ENCODE data around the gene HDAC4. TPM values are rescaled to one million over a fixed set of nuclear protein-coding genes. Genes with fewer than 3 reads are reported as not detected.
A peak's percentile ranks its signal among the peaks of the same experiment; 100 is the strongest.

The HDAC4 gene
- total RNA-seq, 1 experiment from 2014 or later = 21.8 TPM

- Mint-ChIP-seq H3K27ac (ENCODE audit: low read depth, unreplicated experiment) (no peak overlapping the region), H3K27me3 (ENCODE audit: insufficient read depth, unreplicated experiment) (no peaks in the 10 kb centered on the region), H3K9me3 (ENCODE audit: unreplicated experiment) (no peaks in the 10 kb centered on the region), H3K4me1 (ENCODE audit: insufficient read depth, unreplicated experiment) (peaks cover 43% of the 10 kb centered on the region), H3K4me3 (ENCODE audit: unreplicated experiment) (no peak overlapping the region), H3K36me3 (ENCODE audit: insufficient read depth, unreplicated experiment) (peaks cover 6% of the 10 kb centered on the region)
- intact Hi-C loops (cut with micrococcal nuclease) = no loop called here
- no TSS peak for BruUV-seq (replicated peaks)
- DNase-seq (ENCODE audit: unreplicated experiment) = no peak
- ChIA-PET CTCF (interaction anchor here (0.6 kb wide), 1 partner anchor 119 kb away, joined by 3 read pairs; no protein-coding TSS in a partner anchor), POLR2A (interaction anchor here (0.7 kb wide), 1 partner anchor 1308 kb away, joined by 3 read pairs; no protein-coding TSS in a partner anchor)
- TF ChIP-seq, protein P1, sequence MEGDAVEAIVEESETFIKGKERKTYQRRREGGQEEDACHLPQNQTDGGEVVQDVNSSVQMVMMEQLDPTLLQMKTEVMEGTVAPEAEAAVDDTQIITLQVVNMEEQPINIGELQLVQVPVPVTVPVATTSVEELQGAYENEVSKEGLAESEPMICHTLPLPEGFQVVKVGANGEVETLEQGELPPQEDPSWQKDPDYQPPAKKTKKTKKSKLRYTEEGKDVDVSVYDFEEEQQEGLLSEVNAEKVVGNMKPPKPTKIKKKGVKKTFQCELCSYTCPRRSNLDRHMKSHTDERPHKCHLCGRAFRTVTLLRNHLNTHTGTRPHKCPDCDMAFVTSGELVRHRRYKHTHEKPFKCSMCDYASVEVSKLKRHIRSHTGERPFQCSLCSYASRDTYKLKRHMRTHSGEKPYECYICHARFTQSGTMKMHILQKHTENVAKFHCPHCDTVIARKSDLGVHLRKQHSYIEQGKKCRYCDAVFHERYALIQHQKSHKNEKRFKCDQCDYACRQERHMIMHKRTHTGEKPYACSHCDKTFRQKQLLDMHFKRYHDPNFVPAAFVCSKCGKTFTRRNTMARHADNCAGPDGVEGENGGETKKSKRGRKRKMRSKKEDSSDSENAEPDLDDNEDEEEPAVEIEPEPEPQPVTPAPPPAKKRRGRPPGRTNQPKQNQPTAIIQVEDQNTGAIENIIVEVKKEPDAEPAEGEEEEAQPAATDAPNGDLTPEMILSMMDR (IDR thresholded peaks at IDR 0.05; ENCODE audit: unreplicated experiment) = no peak
These were observed 122.5 kb downstream of the HDAC4 start for GRCh38 chr2:239278361-239278760.

DNA sequence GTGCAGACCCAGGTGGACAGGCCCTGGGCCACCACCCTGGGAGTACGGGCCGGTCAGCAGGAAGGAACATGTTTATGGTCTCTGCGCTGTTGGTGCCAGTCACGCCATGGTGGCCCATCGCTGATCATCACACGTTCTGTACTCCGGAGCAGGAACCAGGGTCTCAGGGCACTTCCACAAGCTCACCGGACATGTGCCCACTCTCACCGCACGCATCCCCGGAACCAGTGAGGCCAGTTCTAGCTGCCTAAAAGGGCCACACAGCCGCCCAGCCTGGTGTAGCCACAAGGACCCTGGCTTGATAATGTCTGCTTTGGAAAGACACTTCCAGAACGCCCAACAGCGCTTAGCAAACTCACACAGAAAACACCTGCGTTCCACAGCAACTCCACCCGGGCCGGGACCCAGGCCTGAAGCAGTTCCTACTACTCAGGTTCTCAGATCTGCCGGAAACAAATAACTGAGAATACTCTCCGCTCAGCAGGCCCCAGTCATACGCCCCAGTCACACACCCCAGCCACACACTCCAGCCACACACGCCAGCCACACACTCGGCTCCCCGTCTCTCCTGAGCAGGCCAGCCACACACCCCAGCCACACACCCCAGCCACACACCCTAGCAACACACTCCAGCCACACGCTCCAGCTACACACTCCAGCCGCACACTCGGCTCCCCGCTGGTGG lies 123.3 kb downstream of the HDAC4 start:
- intact Hi-C loops (cut with micrococcal nuclease) = no loop called here
- Mint-ChIP-seq H3K4me1 (ENCODE audit: insufficient read depth, unreplicated experiment) (peaks cover 45% of the 10 kb centered on the region), H3K4me3 (ENCODE audit: unreplicated experiment) (no peak overlapping the region), H3K36me3 (ENCODE audit: insufficient read depth, unreplicated experiment) (peaks cover 6% of the 10 kb centered on the region), H3K27ac (ENCODE audit: low read depth, unreplicated experiment) (no peak overlapping the region), H3K9me3 (ENCODE audit: unreplicated experiment) (no peaks in the 10 kb centered on the region), H3K27me3 (ENCODE audit: insufficient read depth, unreplicated experiment) (no peaks in the 10 kb centered on the region)
- BruUV-seq (replicated peaks) = no TSS peak
- no peak for DNase-seq (ENCODE audit: unreplicated experiment)
- TF ChIP-seq, protein P1 (IDR thresholded peaks at IDR 0.05; ENCODE audit: unreplicated experiment) = no peak
- CTCF ChIA-PET = no interaction called here
- POLR2A ChIA-PET = no interaction called here

DNA sequence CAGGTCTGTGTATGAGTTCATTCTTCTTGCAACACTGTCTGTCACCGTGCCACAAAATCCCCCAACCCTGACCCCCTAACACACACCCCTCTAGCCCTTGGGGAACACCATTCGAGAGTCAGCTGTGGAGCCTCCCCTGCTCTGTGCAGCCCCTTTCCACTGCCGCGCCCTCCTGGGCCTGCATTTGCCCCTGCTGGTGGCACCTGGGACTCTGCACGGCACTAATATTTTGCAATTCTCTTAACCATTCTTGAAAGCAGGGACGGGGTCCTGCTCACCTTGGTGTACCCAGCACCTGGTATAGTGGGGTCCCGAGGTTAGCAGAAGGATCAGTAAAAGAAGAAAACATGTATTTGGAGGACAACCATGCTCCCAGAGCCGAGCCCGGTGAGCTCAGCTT lies 124.0 kb downstream of the HDAC4 start:
- DNase-seq (ENCODE audit: unreplicated experiment) = no peak
- H3K9me3 Mint-ChIP-seq (ENCODE audit: unreplicated experiment) = no peaks in the 10 kb centered on the region
- TF ChIP-seq, protein P1 (IDR thresholded peaks at IDR 0.05; ENCODE audit: unreplicated experiment) = no peak
- no peak overlapping the region for H3K4me3 Mint-ChIP-seq (ENCODE audit: unreplicated experiment)
- intact Hi-C loops (cut with micrococcal nuclease) = no loop called here
- BruUV-seq (replicated peaks) = no TSS peak
- peaks cover 6% of the 10 kb centered on the region for H3K36me3 Mint-ChIP-seq (ENCODE audit: insufficient read depth, unreplicated experiment)
- ChIA-PET CTCF (no interaction called here), POLR2A (no interaction called here)
- H3K4me1 Mint-ChIP-seq (ENCODE audit: insufficient read depth, unreplicated experiment) = peaks cover 45% of the 10 kb centered on the region
- no peaks in the 10 kb centered on the region for H3K27me3 Mint-ChIP-seq (ENCODE audit: insufficient read depth, unreplicated experiment)
- no peak overlapping the region for H3K27ac Mint-ChIP-seq (ENCODE audit: low read depth, unreplicated experiment)

DNA sequence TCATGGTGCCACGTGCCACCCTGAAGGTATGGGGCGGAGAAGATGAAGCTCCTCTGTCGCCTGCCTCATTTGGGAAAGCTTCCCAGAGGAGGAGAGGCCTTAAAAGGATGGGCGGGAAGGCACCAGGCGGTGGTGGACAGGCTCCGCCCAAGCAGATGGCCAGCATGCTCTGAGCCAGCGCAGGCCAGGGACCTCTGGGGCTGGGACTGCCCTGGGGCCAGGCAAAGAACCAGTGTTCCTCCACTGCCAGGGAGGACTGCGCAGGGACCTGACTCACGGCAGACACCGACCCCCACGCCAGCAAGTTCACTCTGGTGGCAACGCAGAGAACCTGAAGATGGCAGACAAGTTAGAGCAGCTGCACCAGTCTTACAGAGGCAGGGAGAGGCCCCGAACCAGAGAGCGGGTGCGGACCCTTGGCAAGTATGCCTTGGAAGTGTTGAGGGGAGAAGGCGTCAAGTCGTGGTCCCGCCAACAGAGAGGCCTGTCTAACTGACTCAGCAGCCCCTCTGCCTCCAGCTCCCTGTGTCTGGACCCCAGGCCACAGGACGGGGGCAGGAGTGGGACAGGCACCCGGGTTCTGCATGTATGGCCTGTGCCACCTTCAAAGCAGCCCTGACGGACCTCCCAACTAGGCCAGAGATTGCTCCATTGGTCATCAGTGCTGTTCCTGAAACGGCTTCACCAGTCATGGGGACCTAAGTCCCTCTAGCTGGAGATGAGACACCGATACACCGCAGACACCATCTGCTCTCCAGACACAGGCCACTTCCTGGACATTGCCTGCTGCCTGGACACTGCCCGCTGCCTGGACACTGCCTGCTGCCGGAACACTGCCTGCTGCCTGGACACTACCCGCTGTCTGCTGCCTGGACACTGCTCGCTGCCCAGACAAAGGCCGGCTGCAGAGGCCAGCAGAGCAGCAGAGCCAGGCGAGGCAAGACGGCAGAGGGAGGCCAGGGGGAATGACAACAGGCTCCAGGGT lies 124.7 kb downstream of the HDAC4 start:
- Mint-ChIP-seq H3K4me3 (ENCODE audit: unreplicated experiment) (peak overlapping the region; percentile 56), H3K9me3 (ENCODE audit: unreplicated experiment) (no peaks in the 10 kb centered on the region), H3K36me3 (ENCODE audit: insufficient read depth, unreplicated experiment) (peaks cover 6% of the 10 kb centered on the region), H3K4me1 (ENCODE audit: insufficient read depth, unreplicated experiment) (peaks cover 45% of the 10 kb centered on the region), H3K27ac (ENCODE audit: low read depth, unreplicated experiment) (peak overlapping the region; percentile 87), H3K27me3 (ENCODE audit: insufficient read depth, unreplicated experiment) (no peaks in the 10 kb centered on the region)
- intact Hi-C loops (cut with micrococcal nuclease) = loop anchor here (2.0 kb wide), 1 partner anchor 125 kb away; the partner anchor contains the start of gene HDAC4
- POLR2A ChIA-PET = interaction anchor here (0.6 to 1.8 kb wide), 13 partner anchors 10 to 424 kb away, joined by 3 to 6 read pairs (median 4); partner anchors contain the start of gene HDAC4
- BruUV-seq (replicated peaks) = no TSS peak
- TF ChIP-seq, protein P1 (IDR thresholded peaks at IDR 0.05; ENCODE audit: unreplicated experiment) = no peak
- DNase-seq (ENCODE audit: unreplicated experiment) = peak; percentile 93
- CTCF ChIA-PET = interaction anchor here (0.6 to 1.1 kb wide), 4 partner anchors 24 to 573 kb away, joined by 3 to 4 read pairs (median 3); no protein-coding TSS in a partner anchor
